Activated naive CD4-positive, alpha-beta T cell treated with anti-CD3 and anti-CD28 coated beads for 36 hours (primary cell): ENCODE measurements around the gene RAPGEF1. TPM values are rescaled to one million over a fixed set of nuclear protein-coding genes. Genes with fewer than 3 reads are reported as not detected.
"Not testable (repeated sequence)": the region's sequence is repeated elsewhere in the genome, so short reads cannot be mapped to it uniquely, and the experiment has no call there.

Experiments used
- CTCF ChIA-PET: fragments of 350-600 bp; sonication (Branson Sonifier 250); formaldehyde crosslinking; loops from one replicate; lab custom pipeline; 2021; ENCODE audit warnings: antibody characterized with exemption; lab: Charles Lee
- DNase-seq: peaks from one replicate; pipeline ENCODE4 v3.0.0-alpha.2; 2020
- H3K27ac Mint-ChIP-seq: one replicate; pipeline ENCODE4 v1.8.0; 2021; ENCODE audit warnings: mild to moderate bottlenecking, mixed read lengths
- H3K27me3 Mint-ChIP-seq: one replicate; pipeline ENCODE4 v1.8.0; 2021; ENCODE audit warnings: low read depth, mixed read lengths
- H3K36me3 Mint-ChIP-seq: one replicate; pipeline ENCODE4 v1.8.0; 2021; ENCODE audit warnings: low read depth, mixed read lengths
- H3K4me1 Mint-ChIP-seq: one replicate; pipeline ENCODE4 v1.8.0; 2021; ENCODE audit warnings: low read depth, mixed read lengths
- H3K4me3 Mint-ChIP-seq: one replicate; pipeline ENCODE4 v1.8.0; 2021; ENCODE audit warnings: mild to moderate bottlenecking, moderate library complexity, mixed read lengths
- H3K9me3 Mint-ChIP-seq: one replicate; pipeline ENCODE4 v1.8.0; 2021; ENCODE audit warnings: mixed read lengths
- intact Hi-C: fragments of 100-400 bp; cut with micrococcal nuclease; formaldehyde crosslinking; loops from one replicate; pipeline ENCODE4 v1.15.1; 2023
- total RNA-seq, 2 experiments: library from RNA; stranded (reverse); gene quantifications; one replicate each; pipeline ENCODE4 v1.2.3, GENCODE V29; 2021

The RAPGEF1 gene
- total RNA-seq, 2 experiments from 2014 or later, result 55.9 to 59.9 TPM

GRCh38 chr9:131562032-131562959 is 177.6 kb downstream of the RAPGEF1 start:
- intact Hi-C loops, result no loop called here
- DNase-seq, result no peak
- no peak overlapping the region for H3K4me3 Mint-ChIP-seq
- no peak overlapping the region for H3K27ac Mint-ChIP-seq
- H3K9me3 Mint-ChIP-seq, result peaks cover 2% of the 10 kb centered on the region
- CTCF ChIA-PET, result interaction anchor here (1.0 kb wide), 1 partner anchor 211 kb away, joined by 3 read pairs; no protein-coding TSS in a partner anchor
- no peaks in the 10 kb centered on the region for H3K36me3 Mint-ChIP-seq
- no peaks in the 10 kb centered on the region for H3K27me3 Mint-ChIP-seq
- H3K4me1 Mint-ChIP-seq, result peaks cover 5% of the 10 kb centered on the region

DNA sequence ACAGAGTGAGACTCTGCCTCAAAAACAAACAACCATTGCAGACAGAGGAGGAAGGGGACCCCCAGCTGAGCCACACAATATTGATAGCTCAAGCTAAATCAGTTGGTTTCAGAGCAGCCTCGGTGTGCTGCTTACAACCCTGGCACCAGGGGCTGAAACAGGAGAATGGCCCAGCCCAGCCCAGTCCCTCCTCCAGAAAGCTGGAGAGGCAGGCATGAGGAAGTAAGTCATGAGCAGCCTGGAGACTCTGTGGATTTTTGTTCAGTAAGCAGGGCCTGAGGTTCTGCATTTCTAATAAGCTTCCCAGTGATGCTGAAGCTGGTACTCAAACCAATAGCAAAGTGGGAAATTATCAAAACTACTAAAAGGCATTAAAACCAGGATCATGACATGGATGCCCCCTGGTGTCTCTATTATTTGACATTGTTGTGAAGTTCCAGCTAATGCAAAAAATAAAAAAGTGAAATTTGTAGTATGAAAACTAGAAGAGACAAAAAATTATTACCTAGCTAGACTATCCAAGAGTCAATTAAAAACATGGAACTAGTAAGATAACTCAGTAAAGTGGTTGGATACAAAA is 180.4 kb downstream of the RAPGEF1 start:
- CTCF ChIA-PET, result interaction anchor here (0.8 to 1.5 kb wide), 2 partner anchors 209 to 223 kb away, joined by 3 to 7 read pairs; no protein-coding TSS in a partner anchor
- intact Hi-C loops, result loop anchor here (1.0 kb wide), 1 partner anchor 209 kb away; no protein-coding TSS in a partner anchor

DNA sequence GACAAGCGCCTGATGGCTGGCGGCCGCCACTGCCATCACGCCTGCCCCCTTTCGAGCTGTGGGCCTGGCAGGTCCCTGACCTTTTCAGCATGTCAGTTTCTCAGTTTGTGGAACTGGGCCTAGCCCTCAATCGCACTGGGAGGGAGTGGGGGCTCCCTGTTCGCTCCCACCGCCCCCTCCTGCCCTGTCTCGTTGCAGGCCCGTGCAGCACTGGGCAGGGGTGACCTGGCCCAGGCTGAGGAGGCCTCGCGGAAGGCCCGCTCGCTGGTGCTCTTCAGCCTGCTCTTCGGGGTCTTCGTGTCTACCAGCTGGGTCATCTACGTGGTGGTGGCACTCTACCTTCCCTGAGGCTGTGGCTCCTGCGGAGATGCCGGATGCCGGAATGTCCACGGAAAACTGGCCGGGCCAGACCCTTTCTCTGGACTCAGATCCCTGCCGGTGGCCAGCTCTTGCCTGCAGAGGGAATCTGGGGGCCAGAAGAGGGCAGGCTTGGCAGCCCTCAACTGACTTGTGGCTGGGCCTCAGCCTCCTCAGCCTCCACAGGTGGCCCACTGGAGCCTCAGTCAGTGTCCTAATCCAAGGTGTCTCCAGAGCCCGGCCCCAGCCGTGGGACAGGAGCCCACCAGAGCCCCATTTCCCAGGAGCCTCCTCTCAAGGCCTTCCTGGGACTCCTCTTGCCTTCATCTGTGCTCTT is 181.9 kb downstream of the RAPGEF1 start:
- intact Hi-C loops, result no loop called here
- no peaks in the 10 kb centered on the region for H3K36me3 Mint-ChIP-seq

More for the DNA sequence above, 180.4 kb downstream of the RAPGEF1 start:
- DNase-seq, result no peak
- Mint-ChIP-seq H3K4me3 (no peak overlapping the region), H3K27me3 (peaks cover 14% of the 10 kb centered on the region), H3K36me3 (no peaks in the 10 kb centered on the region), H3K4me1 (peaks cover 3% of the 10 kb centered on the region), H3K27ac (no peak overlapping the region), H3K9me3 (peaks cover 2% of the 10 kb centered on the region)

GRCh38 chr9:131555841-131556673 is 183.8 kb downstream of the RAPGEF1 start:
- Mint-ChIP-seq H3K27ac (no peak overlapping the region), H3K27me3 (peaks cover 16% of the 10 kb centered on the region), H3K36me3 (no peaks in the 10 kb centered on the region), H3K4me1 (peaks cover 3% of the 10 kb centered on the region), H3K4me3 (no peak overlapping the region), H3K9me3 (no peaks in the 10 kb centered on the region)
- CTCF ChIA-PET, result interaction anchor here (0.5 to 0.7 kb wide), 3 partner anchors 47 to 472 kb away, joined by 3 to 4 read pairs (median 3); no protein-coding TSS in a partner anchor
- DNase-seq, result no peak
- intact Hi-C loops, result no loop called here

More for the DNA sequence above, 181.9 kb downstream of the RAPGEF1 start:
- Mint-ChIP-seq H3K4me1 (peaks cover 3% of the 10 kb centered on the region), H3K9me3 (peaks cover 2% of the 10 kb centered on the region), H3K27ac (no peak overlapping the region), H3K27me3 (peaks cover 14% of the 10 kb centered on the region), H3K4me3 (no peak overlapping the region)
- no peak for DNase-seq
- CTCF ChIA-PET, result no interaction called here

DNA sequence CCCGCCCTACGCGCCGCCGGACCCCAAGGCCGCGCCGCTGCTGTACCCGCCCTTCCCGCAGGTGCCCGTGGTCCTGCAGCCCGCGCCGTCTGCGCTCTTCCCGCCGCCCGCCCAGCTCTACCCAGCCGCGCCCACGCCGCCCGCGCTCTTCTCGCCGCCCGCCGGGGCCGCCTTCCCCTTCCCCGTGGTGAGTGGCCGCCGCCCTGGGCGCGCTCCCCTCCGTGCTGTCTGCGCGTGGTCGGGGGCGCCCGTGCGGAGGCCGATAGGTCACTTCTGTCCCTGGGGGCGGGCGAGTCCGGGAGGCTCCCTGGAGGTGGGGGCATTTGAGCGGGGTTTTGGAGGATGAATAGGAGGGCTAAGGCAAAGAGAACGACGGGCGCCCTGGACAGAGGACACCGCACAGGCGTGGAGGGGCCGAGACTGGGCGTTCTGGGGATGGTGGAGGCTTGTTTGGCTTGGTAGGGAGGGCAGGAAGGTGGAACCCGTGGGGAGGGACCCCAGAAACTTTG is 185.0 kb downstream of the RAPGEF1 start:
- CTCF ChIA-PET, result no interaction called here
- intact Hi-C loops, result no loop called here
- Mint-ChIP-seq H3K4me1 (peaks cover 3% of the 10 kb centered on the region), H3K9me3 (no peaks in the 10 kb centered on the region), H3K27me3 (peaks cover 19% of the 10 kb centered on the region), H3K4me3 (no peak overlapping the region), H3K27ac (no peak overlapping the region), H3K36me3 (no peaks in the 10 kb centered on the region)
- no peak for DNase-seq

DNA sequence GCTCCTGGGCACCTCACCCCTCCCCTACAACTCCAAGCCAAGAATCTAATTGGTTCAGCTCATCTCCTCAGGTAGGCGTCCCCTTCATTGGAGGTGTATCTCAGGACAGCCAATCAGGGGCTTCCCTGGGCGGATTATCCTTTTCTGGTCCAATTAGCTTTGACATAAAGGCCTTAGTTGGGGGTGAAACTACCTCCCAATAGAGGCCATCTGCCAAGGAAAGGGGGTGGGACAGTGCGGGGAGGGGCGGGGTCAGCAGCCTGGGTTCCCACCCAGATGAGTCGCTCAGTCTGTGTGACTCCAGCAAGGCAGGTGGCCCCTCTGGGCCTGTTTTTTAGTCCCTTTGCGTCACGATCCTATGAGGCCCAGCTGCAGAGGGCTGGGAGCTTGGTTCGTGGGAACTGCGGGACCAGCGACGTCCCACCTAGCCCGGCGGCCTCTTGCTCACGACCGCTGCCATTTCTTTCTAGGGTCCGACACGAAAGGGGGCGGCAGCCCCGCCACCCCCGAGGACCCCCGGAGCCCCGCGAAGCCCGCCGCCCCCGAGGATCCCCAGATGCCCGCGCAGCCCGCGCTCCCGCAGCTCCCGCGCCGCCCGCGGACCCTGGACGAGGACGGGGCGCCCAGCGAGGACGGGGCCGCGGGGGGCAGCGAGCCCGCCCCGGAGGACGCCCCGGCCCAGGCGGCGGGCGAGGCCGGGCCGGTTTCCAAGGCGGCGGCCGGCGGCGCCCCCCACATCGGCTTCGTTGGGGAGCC is 185.6 kb downstream of the RAPGEF1 start:
- intact Hi-C loops, result no loop called here
- H3K27me3 Mint-ChIP-seq, result peaks cover 24% of the 10 kb centered on the region
- no peaks in the 10 kb centered on the region for H3K9me3 Mint-ChIP-seq
- no peaks in the 10 kb centered on the region for H3K36me3 Mint-ChIP-seq
- H3K4me3 Mint-ChIP-seq, result no peak overlapping the region
- H3K4me1 Mint-ChIP-seq, result peaks cover 3% of the 10 kb centered on the region
- no peak overlapping the region for H3K27ac Mint-ChIP-seq
- DNase-seq, result no peak
- CTCF ChIA-PET, result no interaction called here

DNA sequence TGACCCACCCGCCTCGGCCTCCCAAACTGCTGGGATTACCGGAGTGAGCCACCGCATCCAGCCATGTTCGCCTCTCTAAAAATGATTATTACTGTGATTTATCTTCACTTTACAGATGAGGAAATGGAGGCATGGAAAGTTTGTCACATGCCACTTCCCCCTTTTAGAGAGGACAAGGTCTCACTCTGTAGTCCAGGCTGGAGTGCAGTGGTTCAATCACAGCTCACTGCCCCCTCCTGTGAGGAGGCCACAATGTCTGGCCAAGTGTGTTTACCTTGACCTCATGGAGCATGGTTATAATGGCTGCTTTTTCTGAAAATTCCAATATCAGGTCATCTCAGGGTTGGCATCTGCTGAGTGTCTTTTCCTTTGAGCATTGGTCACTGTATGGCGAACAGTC is 187.8 kb downstream of the RAPGEF1 start:
- H3K4me1 Mint-ChIP-seq, result peaks cover 10% of the 10 kb centered on the region
- H3K27ac Mint-ChIP-seq, result no peak overlapping the region
- CTCF ChIA-PET, result no interaction called here
- intact Hi-C loops, result no loop called here
- peaks cover 46% of the 10 kb centered on the region for H3K27me3 Mint-ChIP-seq
- no peaks in the 10 kb centered on the region for H3K36me3 Mint-ChIP-seq
- no peak overlapping the region for H3K4me3 Mint-ChIP-seq
- no peak for DNase-seq
- no peaks in the 10 kb centered on the region for H3K9me3 Mint-ChIP-seq

- Mint-ChIP-seq H3K27me3 (peaks cover 50% of the 10 kb centered on the region), H3K4me1 (peaks cover 15% of the 10 kb centered on the region)
- H3K27ac Mint-ChIP-seq, CTCF ChIA-PET, DNase-seq, H3K4me3 Mint-ChIP-seq, H3K36me3 Mint-ChIP-seq, H3K9me3 Mint-ChIP-seq, intact Hi-C loops: not testable (repeated sequence)
Measured at GRCh38 chr9:131550465-131550864, 189.4 kb downstream of the RAPGEF1 start.

DNA sequence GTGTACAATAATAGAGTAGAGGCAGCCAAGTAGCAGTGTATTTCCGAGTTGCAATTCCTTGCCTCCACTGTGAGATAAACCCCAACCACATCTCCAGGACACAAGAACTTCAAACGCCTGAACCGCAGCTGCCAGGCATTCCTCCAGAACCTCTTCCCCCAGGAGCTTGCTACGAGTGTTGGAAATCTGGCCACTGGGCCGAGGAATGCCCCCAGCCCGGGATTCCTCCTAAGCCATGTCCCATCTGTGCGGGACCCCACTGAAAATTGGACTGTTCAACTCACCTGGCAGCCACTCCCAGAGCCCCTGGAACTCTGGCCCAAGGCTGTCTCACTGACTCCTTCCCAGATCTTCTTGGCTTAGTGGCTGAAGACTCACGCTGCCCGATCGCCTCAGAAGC is 190.7 kb downstream of the RAPGEF1 start:
- H3K27me3 Mint-ChIP-seq, result peaks cover 49% of the 10 kb centered on the region

DNA sequence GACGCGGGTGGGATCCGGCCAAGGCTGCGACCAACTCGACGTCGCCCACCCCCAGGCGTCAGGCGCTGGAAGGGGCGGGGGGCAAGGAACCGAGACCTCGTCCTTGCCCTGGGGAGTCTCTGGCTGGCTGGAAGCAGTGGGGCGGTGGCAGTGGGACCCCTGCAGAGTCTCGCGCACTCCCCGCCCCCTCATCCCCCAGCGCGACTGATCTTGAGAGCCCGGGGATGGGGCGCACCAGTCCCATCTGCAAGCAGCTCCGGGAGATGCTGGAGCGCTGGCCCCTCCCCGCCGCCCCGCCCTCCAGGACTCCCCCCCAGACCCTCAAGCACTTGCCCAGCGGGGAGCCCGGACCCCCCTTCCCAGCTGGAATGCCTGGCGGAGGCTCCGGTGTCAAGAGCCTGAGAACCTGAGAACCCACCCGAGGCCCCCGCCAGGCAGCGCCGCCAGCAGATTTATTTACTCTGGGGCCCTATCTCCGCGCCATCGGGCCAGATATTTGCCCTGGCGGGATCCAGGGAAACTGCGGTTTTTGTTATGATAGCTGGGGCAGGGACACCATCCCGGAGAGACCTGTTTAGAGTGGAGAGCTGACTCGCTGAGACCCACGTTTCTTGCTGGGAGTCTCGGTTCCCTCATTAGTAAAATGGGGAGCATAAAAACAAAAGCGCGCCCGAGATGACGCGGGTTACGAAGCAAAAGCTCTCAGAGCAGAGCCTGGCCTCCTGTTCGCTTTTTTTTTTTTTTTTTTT is 193.4 kb downstream of the RAPGEF1 start:
- H3K4me3 Mint-ChIP-seq, result peak overlapping the region; percentile 65
- intact Hi-C loops, result no loop called here
- peaks cover 8% of the 10 kb centered on the region for H3K36me3 Mint-ChIP-seq
- H3K27me3 Mint-ChIP-seq, result peaks cover 49% of the 10 kb centered on the region
- CTCF ChIA-PET, result interaction anchor here (1.1 to 1.8 kb wide), 2 partner anchors 38 to 46 kb away, joined by 3 to 6 read pairs; no protein-coding TSS in a partner anchor
- no peak overlapping the region for H3K27ac Mint-ChIP-seq
- DNase-seq, result peak; percentile 42
- H3K9me3 Mint-ChIP-seq, result peaks cover 19% of the 10 kb centered on the region
- H3K4me1 Mint-ChIP-seq, result peaks cover 13% of the 10 kb centered on the region

More for the DNA sequence above, 190.7 kb downstream of the RAPGEF1 start:
- intact Hi-C loops, DNase-seq, CTCF ChIA-PET, H3K9me3 Mint-ChIP-seq, H3K36me3 Mint-ChIP-seq, H3K4me3 Mint-ChIP-seq, H3K27ac Mint-ChIP-seq: not testable (repeated sequence)
- peaks cover 13% of the 10 kb centered on the region for H3K4me1 Mint-ChIP-seq
